ENCODE measurements around the gene NAA60. TPM values are rescaled to one million over a fixed set of nuclear protein-coding genes. Genes with fewer than 3 reads are reported as not detected.

NAA60 gene
- total RNA-seq, 1 donor from 2014 or later: 38.2 TPM

- no peak for DNase-seq
- H3K27ac ChIP-seq (replicated peaks): no peak overlapping the region
- no peak overlapping the region for H3K4me3 ChIP-seq
- intact Hi-C loops (cut with micrococcal nuclease): no loop called here
- H3K36me3 ChIP-seq: peaks cover 89% of the 10 kb centered on the region
- H3K4me1 ChIP-seq: no peaks in the 10 kb centered on the region
- H3K9me3 ChIP-seq (replicated peaks): no peaks in the 10 kb centered on the region
- TF ChIP-seq CTCF (IDR thresholded peaks at IDR 0.05; ENCODE audit: borderline replicate concordance): no peak
- H3K27me3 ChIP-seq (ENCODE audit: low read depth): no peaks in the 10 kb centered on the region
Measured at GRCh38 chr16:3518292-3518985, 75.0 kb downstream of the NAA60 start.

- Histone ChIP-seq H3K9me3 (replicated peaks) (no peaks in the 10 kb centered on the region), H3K4me3 (no peak overlapping the region), H3K27ac (replicated peaks) (no peak overlapping the region), H3K4me1 (no peaks in the 10 kb centered on the region), H3K36me3 (peaks cover 89% of the 10 kb centered on the region), H3K27me3 (ENCODE audit: low read depth) (no peaks in the 10 kb centered on the region)
- no peak for DNase-seq
- no peak for TF ChIP-seq CTCF (IDR thresholded peaks at IDR 0.05; ENCODE audit: borderline replicate concordance)
- intact Hi-C loops (cut with micrococcal nuclease): no loop called here
Measured at GRCh38 chr16:3518986-3519348, 75.5 kb downstream of the NAA60 start.

GRCh38 chr16:3519581-3519980 lies 76.1 kb downstream of the NAA60 start:
- intact Hi-C loops (cut with micrococcal nuclease): no loop called here
- no peaks in the 10 kb centered on the region for H3K9me3 ChIP-seq (replicated peaks)
- H3K4me3 ChIP-seq: no peak overlapping the region
- no peaks in the 10 kb centered on the region for H3K27me3 ChIP-seq (ENCODE audit: low read depth)
- no peak overlapping the region for H3K27ac ChIP-seq (replicated peaks)
- H3K36me3 ChIP-seq: peaks cover 89% of the 10 kb centered on the region
- DNase-seq: no peak
- H3K4me1 ChIP-seq: no peaks in the 10 kb centered on the region
- TF ChIP-seq CTCF (IDR thresholded peaks at IDR 0.05; ENCODE audit: borderline replicate concordance): no peak

- TF ChIP-seq CTCF (IDR thresholded peaks at IDR 0.05; ENCODE audit: borderline replicate concordance): no peak
- DNase-seq: no peak
- intact Hi-C loops (cut with micrococcal nuclease): no loop called here
- peaks cover 90% of the 10 kb centered on the region for H3K36me3 ChIP-seq
- H3K4me1 ChIP-seq: no peaks in the 10 kb centered on the region
- H3K9me3 ChIP-seq (replicated peaks): no peaks in the 10 kb centered on the region
- no peak overlapping the region for H3K27ac ChIP-seq (replicated peaks)
- no peaks in the 10 kb centered on the region for H3K27me3 ChIP-seq (ENCODE audit: low read depth)
- H3K4me3 ChIP-seq: no peak overlapping the region
Measured at GRCh38 chr16:3520413-3520812, 76.9 kb downstream of the NAA60 start.

GRCh38 chr16:3520841-3521240 lies 77.4 kb downstream of the NAA60 start:
- Histone ChIP-seq H3K36me3 (peaks cover 89% of the 10 kb centered on the region), H3K27ac (replicated peaks) (no peak overlapping the region), H3K4me3 (no peak overlapping the region), H3K4me1 (no peaks in the 10 kb centered on the region), H3K9me3 (replicated peaks) (no peaks in the 10 kb centered on the region), H3K27me3 (ENCODE audit: low read depth) (no peaks in the 10 kb centered on the region)
- no peak for DNase-seq
- no peak for TF ChIP-seq CTCF (IDR thresholded peaks at IDR 0.05; ENCODE audit: borderline replicate concordance)
- intact Hi-C loops (cut with micrococcal nuclease): no loop called here

All from left ventricle myocardium inferior (tissue), 1 donor.